BJ (cell line): ENCODE data around the gene SLC7A8. TPM values are rescaled to one million over a fixed set of nuclear protein-coding genes. Genes with fewer than 3 reads are reported as not detected.
A peak's percentile ranks its signal among the peaks of the same experiment; 100 is the strongest.

Experiments used
- CTCF ChIA-PET: fragments of 350-600 bp; formaldehyde crosslinking; extraction: SDS; loops from one replicate; lab custom pipeline; 2021; ENCODE audit warnings: antibody characterized with exemption, inconsistent platforms; lab: Yijun Ruan, JAX
- POLR2A ChIA-PET: fragments of 300-600 bp; sonication (Branson Sonifier 250); formaldehyde crosslinking; extraction: SDS; loops from one replicate; lab custom pipeline; 2021; ENCODE audit warnings: antibody characterized with exemption; lab: Charles Lee
- DNase-seq: peaks from one replicate; pipeline ENCODE4 v3.0.0-alpha.2; 2011; ENCODE audit warnings: low read depth
- H3K27me3 ChIP-seq: 2 replicates; pipeline ENCODE4 v1.6.0; 2011; ENCODE audit warnings: low read length; ENCODE audit not compliant: control insufficient read depth, insufficient read depth
- H3K36me3 ChIP-seq: 2 replicates; pipeline ENCODE4 v1.5.1; 2011; ENCODE audit warnings: low read length; ENCODE audit not compliant: control insufficient read depth, insufficient read depth
- H3K4me3 ChIP-seq: 2 replicates; pipeline ENCODE4 v1.5.1; 2011; ENCODE audit warnings: low read depth, mild to moderate bottlenecking, control low read depth, low read length
- polyA plus RNA-seq: library from polyadenylated mRNA; depleted of rRNA; stranded (reverse); fragments of >200 nt; gene quantifications from 2 replicates; pipeline ENCODE4 v1.2.3, GENCODE V29; 2011; rRNA removed
- small RNA-seq: library from RNA; depleted of rRNA; stranded (forward); fragments of <200 nt; gene quantifications from one replicate; pipeline ENCODE3, GENCODE V24; 2012; ENCODE audit warnings: low replicate concordance, low read depth; ENCODE audit not compliant: insufficient read length
- TF ChIP-seq, protein P1 (sequence below): IDR thresholded peaks from 2 replicates; pipeline ENCODE4 v1.5.1; 2011; ENCODE audit warnings: low read depth, mild to moderate bottlenecking, control low read depth, inconsistent platforms, low read length, moderate library complexity; ENCODE audit not compliant: insufficient read depth

The SLC7A8 gene
- polyA plus RNA-seq, 1 experiment, result 4.6 TPM

DNA sequence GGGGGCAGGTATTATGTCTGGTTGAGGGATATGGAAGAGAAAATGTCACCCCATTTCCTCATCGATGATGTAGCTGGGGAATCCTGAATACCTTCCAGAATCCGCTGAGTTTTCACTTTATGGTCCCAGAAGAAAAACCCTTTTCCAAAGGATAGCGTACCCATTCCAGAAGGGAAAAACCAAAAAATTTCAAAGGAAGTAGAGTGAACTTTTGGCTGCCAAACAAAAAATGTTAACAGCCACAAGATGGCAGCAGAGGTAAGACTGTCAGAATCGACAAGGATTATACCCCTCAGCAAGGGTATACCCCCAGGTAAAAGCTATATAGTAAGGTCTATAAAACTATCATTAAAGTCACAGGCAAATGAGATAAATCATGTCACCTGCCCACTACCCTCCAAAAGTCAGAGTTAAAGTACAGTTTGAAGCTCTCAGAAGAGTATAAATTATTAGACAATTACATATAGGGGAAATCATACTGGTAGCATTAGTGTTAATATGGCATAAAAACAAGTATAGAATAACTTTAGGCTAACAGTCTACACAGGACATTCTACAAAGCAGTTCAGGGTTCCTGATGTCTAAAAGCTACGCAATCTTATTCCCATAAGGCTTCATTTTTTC is 106.6 kb downstream of the SLC7A8 start:
- TF ChIP-seq, protein P1, sequence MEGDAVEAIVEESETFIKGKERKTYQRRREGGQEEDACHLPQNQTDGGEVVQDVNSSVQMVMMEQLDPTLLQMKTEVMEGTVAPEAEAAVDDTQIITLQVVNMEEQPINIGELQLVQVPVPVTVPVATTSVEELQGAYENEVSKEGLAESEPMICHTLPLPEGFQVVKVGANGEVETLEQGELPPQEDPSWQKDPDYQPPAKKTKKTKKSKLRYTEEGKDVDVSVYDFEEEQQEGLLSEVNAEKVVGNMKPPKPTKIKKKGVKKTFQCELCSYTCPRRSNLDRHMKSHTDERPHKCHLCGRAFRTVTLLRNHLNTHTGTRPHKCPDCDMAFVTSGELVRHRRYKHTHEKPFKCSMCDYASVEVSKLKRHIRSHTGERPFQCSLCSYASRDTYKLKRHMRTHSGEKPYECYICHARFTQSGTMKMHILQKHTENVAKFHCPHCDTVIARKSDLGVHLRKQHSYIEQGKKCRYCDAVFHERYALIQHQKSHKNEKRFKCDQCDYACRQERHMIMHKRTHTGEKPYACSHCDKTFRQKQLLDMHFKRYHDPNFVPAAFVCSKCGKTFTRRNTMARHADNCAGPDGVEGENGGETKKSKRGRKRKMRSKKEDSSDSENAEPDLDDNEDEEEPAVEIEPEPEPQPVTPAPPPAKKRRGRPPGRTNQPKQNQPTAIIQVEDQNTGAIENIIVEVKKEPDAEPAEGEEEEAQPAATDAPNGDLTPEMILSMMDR, result peak; percentile 70
- Histone ChIP-seq H3K36me3 (peaks cover 28% of the 10 kb centered on the region), H3K4me3 (no peak overlapping the region), H3K27me3 (no peaks in the 10 kb centered on the region)
- CTCF ChIA-PET, result interaction anchor here (0.7 to 6.7 kb wide), 28 partner anchors 9 to 522 kb away, joined by 3 to 120 read pairs (median 6); partner anchors contain the start of genes ACIN1, C14orf119, CIROP and PRMT5
- POLR2A ChIA-PET, result no interaction called here
- no peak for DNase-seq

Small RNA genes within 50 kb of the gene (small RNA-seq; reads per million reads assigned to genes)
- gene AL049829.1 (not detected), gene RNU6-1138P (not detected)

Other genes starting within 250 kb of the SLC7A8 start
- 23.5 and 26.4 TPM in 2 replicates for gene HAUS4, start 226.6 kb downstream of the SLC7A8 start, polyA plus RNA-seq
- gene AJUBA, start 201.1 kb downstream of the SLC7A8 start, polyA plus RNA-seq, result 94.7 and 109 TPM in 2 replicates
- 9.1 and 14.7 TPM in 2 replicates for gene C14orf93, start 173.5 kb downstream of the SLC7A8 start, polyA plus RNA-seq
- 257 and 304 TPM in 2 replicates for gene PSMB5, start 148.8 kb downstream of the SLC7A8 start, polyA plus RNA-seq
- gene PSMB11, start 141.4 kb downstream of the SLC7A8 start, polyA plus RNA-seq, result not detected in 2 replicates
- 9.0 and 14.8 TPM in 2 replicates for gene CDH24, start 126.1 kb downstream of the SLC7A8 start, polyA plus RNA-seq
- 120 and 123 TPM in 2 replicates for gene ACIN1, start 88.5 kb downstream of the SLC7A8 start, polyA plus RNA-seq
- gene C14orf119, start 88.2 kb downstream of the SLC7A8 start, polyA plus RNA-seq, result 104 and 112 TPM in 2 replicates
- 0.05 and 0.07 TPM in 2 replicates for gene CIROP, start 78.7 kb downstream of the SLC7A8 start, polyA plus RNA-seq
- gene CEBPE, start 64.4 kb downstream of the SLC7A8 start, polyA plus RNA-seq, result not detected in 2 replicates
- not detected in 2 replicates for gene RNF212B, start 54.3 kb upstream of the SLC7A8 start, polyA plus RNA-seq
- gene HOMEZ, start 102.5 kb upstream of the SLC7A8 start, polyA plus RNA-seq, result 11.9 and 16.0 TPM in 2 replicates
- gene PPP1R3E, start 119.2 kb upstream of the SLC7A8 start, polyA plus RNA-seq, result 2.5 and 2.8 TPM in 2 replicates
- gene BCL2L2, start 123.2 kb upstream of the SLC7A8 start, polyA plus RNA-seq, result 26.5 and 27.9 TPM in 2 replicates
- gene PABPN1, start 137.8 kb upstream of the SLC7A8 start, polyA plus RNA-seq, result 119 and 143 TPM in 2 replicates
- 9.0 and 14.0 TPM in 2 replicates for gene SLC22A17, start 169.2 kb upstream of the SLC7A8 start, polyA plus RNA-seq
- gene EFS, start 181.5 kb upstream of the SLC7A8 start, polyA plus RNA-seq, result 1.5 and 2.7 TPM in 2 replicates
- not detected in 2 replicates for gene IL25, start 189.1 kb upstream of the SLC7A8 start, polyA plus RNA-seq
- gene CMTM5, start 193.4 kb upstream of the SLC7A8 start, polyA plus RNA-seq, result not detected in 2 replicates
- not detected in 2 replicates for gene MYH6, start 224.6 kb upstream of the SLC7A8 start, polyA plus RNA-seq